ENCODE measurements around the gene C1orf226. TPM values are rescaled to one million over a fixed set of nuclear protein-coding genes. Genes with fewer than 3 reads are reported as not detected.

Gene C1orf226
- total and polyA plus RNA-seq, 9 of the 15 experiments (the other 6 are each of a cell fraction or from before 2014, with no cell fraction given), result 0.10 to 1.4 (median 0.47) TPM

DNA sequence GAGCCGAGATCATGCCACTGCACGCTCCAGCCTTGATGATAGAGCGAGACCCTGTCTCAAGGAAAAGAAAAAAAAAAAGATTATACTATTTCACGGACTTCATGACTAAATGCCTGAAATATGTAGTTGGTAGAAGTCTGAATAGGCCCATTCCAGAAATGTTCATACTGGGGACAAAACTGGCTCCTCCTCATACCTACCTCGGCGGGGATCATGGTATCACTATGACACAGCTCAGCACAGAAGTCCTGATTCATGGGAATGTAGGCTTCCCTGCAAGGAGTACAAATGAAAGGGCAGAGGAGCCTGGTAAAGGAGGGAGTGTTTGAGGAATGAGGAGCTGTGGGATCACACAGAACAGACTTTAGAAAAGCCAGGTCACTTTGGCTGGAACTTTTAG lies 9.9 kb upstream of the C1orf226 start (continued):
- TF ChIP-seq, protein P1, sequence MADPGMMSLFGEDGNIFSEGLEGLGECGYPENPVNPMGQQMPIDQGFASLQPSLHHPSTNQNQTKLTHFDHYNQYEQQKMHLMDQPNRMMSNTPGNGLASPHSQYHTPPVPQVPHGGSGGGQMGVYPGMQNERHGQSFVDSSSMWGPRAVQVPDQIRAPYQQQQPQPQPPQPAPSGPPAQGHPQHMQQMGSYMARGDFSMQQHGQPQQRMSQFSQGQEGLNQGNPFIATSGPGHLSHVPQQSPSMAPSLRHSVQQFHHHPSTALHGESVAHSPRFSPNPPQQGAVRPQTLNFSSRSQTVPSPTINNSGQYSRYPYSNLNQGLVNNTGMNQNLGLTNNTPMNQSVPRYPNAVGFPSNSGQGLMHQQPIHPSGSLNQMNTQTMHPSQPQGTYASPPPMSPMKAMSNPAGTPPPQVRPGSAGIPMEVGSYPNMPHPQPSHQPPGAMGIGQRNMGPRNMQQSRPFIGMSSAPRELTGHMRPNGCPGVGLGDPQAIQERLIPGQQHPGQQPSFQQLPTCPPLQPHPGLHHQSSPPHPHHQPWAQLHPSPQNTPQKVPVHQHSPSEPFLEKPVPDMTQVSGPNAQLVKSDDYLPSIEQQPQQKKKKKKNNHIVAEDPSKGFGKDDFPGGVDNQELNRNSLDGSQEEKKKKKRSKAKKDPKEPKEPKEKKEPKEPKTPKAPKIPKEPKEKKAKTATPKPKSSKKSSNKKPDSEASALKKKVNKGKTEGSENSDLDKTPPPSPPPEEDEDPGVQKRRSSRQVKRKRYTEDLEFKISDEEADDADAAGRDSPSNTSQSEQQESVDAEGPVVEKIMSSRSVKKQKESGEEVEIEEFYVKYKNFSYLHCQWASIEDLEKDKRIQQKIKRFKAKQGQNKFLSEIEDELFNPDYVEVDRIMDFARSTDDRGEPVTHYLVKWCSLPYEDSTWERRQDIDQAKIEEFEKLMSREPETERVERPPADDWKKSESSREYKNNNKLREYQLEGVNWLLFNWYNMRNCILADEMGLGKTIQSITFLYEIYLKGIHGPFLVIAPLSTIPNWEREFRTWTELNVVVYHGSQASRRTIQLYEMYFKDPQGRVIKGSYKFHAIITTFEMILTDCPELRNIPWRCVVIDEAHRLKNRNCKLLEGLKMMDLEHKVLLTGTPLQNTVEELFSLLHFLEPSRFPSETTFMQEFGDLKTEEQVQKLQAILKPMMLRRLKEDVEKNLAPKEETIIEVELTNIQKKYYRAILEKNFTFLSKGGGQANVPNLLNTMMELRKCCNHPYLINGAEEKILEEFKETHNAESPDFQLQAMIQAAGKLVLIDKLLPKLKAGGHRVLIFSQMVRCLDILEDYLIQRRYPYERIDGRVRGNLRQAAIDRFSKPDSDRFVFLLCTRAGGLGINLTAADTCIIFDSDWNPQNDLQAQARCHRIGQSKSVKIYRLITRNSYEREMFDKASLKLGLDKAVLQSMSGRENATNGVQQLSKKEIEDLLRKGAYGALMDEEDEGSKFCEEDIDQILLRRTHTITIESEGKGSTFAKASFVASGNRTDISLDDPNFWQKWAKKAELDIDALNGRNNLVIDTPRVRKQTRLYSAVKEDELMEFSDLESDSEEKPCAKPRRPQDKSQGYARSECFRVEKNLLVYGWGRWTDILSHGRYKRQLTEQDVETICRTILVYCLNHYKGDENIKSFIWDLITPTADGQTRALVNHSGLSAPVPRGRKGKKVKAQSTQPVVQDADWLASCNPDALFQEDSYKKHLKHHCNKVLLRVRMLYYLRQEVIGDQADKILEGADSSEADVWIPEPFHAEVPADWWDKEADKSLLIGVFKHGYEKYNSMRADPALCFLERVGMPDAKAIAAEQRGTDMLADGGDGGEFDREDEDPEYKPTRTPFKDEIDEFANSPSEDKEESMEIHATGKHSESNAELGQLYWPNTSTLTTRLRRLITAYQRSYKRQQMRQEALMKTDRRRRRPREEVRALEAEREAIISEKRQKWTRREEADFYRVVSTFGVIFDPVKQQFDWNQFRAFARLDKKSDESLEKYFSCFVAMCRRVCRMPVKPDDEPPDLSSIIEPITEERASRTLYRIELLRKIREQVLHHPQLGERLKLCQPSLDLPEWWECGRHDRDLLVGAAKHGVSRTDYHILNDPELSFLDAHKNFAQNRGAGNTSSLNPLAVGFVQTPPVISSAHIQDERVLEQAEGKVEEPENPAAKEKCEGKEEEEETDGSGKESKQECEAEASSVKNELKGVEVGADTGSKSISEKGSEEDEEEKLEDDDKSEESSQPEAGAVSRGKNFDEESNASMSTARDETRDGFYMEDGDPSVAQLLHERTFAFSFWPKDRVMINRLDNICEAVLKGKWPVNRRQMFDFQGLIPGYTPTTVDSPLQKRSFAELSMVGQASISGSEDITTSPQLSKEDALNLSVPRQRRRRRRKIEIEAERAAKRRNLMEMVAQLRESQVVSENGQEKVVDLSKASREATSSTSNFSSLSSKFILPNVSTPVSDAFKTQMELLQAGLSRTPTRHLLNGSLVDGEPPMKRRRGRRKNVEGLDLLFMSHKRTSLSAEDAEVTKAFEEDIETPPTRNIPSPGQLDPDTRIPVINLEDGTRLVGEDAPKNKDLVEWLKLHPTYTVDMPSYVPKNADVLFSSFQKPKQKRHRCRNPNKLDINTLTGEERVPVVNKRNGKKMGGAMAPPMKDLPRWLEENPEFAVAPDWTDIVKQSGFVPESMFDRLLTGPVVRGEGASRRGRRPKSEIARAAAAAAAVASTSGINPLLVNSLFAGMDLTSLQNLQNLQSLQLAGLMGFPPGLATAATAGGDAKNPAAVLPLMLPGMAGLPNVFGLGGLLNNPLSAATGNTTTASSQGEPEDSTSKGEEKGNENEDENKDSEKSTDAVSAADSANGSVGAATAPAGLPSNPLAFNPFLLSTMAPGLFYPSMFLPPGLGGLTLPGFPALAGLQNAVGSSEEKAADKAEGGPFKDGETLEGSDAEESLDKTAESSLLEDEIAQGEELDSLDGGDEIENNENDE (IDR thresholded peaks at IDR 0.05; ENCODE audit: low read depth, low read length), result no peak
- TF ChIP-seq ZNF764 (CRISPR knock-in tag; IDR thresholded peaks at IDR 0.05; ENCODE audit: low read depth), result no peak
